ENCODE results near the gene DNM3.
"Not testable (repeated sequence)": the region's sequence is repeated elsewhere in the genome, so short reads cannot be mapped to it uniquely, and the experiment has no call there.

DNM3 gene

DNA sequence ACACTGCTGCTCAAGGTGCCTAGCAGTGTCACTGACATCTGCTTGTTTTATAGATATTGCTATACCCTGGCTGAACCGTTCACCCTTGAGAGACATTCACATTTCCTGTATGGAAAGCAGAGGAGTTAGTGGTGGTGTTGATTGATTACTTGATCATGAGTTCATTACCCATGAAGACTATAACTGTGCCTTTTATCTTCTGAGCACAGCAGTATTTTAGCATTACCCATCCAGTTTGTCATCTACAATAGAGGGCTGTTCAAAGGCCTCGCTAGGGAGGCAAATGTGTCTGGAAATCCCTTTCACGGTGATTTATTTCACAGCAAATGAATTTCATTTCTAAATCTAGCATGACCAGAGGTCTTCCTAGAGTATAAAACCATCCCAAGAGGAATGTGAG lies 160.0 kb downstream of the DNM3 start:
- Histone ChIP-seq H3K27me3 (ENCODE audit: control insufficient read depth in 1 of 2, insufficient read depth in 2 of 2, low read length in 2 of 2) (no peaks in the 10 kb centered on the region), H3K4me1 (ENCODE audit: control insufficient read depth in 1 of 2, insufficient read depth in 2 of 2, low read length in 2 of 2) (no peaks in the 10 kb centered on the region), H3K9ac (ENCODE audit: low read depth in 1 of 2, low read length in 2 of 2) (no peak overlapping the region), H3K4me3 (ENCODE audit: low read depth in 1 of 2, low read length in 2 of 2) (no peak overlapping the region), H3K36me3 (ENCODE audit: control insufficient read depth in 1 of 2, insufficient read depth in 2 of 2, low read length in 2 of 2) (no peaks in the 10 kb centered on the region), H3K9me3 (ENCODE audit: control insufficient read depth in 1 of 2, low read length in 2 of 2) (no peaks in the 10 kb centered on the region), H3K27ac (ENCODE audit: low read depth, low read length) (no peak overlapping the region)

DNA sequence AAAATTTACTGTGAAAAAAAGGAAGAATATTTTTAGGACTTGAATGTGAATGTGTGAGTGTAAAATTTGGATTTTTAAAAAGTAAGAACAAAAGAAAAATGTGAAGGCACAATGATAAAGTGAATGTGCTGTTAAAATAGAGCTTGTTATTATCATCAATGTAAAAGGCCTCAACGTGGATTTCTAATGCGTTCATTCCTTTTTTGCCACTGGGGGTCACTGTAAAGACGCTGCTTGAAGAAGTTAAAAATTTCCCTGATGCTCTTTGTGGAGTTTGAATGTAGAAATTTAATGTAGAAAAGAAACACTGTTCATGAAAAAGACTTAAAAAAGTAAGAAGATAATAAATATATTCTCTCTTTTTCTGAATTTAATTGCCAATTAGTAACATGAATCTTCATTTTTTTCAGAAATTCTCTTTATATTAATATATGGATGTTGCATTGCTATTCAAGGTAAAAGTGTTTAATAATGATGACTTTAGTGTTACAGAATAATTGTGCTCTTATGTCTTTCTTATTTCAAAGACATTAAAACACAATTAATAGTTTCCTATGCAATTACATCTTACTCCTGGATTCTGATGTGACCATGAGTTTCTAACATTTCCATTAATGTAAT lies 161.5 kb downstream of the DNM3 start:
- Histone ChIP-seq H3K27me3 (ENCODE audit: control insufficient read depth in 1 of 2, insufficient read depth in 2 of 2, low read length in 2 of 2) (no peaks in the 10 kb centered on the region), H3K27ac (ENCODE audit: low read depth, low read length) (no peak overlapping the region)

DNA sequence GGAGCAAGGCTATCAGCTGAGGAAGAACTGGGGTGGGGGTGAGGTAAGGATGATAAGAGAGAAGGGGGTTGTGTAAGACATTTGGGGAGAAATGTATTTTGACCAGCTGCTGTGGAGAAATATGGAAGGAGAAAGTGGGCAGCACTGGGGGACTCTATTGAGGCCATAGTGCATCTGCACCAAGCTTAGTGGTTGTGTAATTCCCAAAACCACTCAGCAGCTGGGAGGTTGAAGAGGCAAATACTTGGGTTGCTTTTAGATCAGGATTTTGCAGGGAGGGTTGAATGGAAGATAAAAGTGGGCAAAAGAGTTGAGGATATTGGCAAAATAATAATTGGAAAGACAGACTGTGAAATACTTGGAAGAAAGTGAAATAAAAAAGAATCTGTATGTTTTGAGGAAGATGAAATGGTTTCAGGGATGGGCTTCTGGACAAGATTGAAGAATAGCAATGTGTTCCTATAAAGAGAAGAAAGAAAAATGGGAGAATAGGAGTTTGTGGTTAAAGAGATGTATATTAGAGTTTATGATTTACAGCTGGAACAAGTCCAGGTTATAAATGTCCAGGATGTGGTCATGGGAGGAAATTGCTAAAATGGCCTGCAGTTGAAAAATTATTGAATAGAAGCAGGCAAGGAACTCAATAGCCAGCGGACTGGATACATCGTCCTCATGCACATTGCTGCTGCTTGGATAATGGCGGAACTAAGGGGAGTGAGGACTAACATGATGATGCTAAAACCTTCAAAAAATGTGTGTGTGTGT lies 162.7 kb downstream of the DNM3 start:
- Histone ChIP-seq H3K4me3 (ENCODE audit: low read depth in 1 of 2, low read length in 2 of 2) (no peak overlapping the region), H3K9me3 (ENCODE audit: control insufficient read depth in 1 of 2, low read length in 2 of 2) (no peaks in the 10 kb centered on the region), H3K27ac (ENCODE audit: low read depth, low read length) (no peak overlapping the region)

More for the DNA sequence above, 161.5 kb downstream of the DNM3 start:
- Histone ChIP-seq H3K4me3 (ENCODE audit: low read depth in 1 of 2, low read length in 2 of 2) (no peak overlapping the region), H3K36me3 (ENCODE audit: control insufficient read depth in 1 of 2, insufficient read depth in 2 of 2, low read length in 2 of 2) (no peaks in the 10 kb centered on the region), H3K9ac (ENCODE audit: low read depth in 1 of 2, low read length in 2 of 2) (no peak overlapping the region), H3K4me1 (ENCODE audit: control insufficient read depth in 1 of 2, insufficient read depth in 2 of 2, low read length in 2 of 2) (no peaks in the 10 kb centered on the region), H3K9me3 (ENCODE audit: control insufficient read depth in 1 of 2, low read length in 2 of 2) (no peaks in the 10 kb centered on the region)

DNA sequence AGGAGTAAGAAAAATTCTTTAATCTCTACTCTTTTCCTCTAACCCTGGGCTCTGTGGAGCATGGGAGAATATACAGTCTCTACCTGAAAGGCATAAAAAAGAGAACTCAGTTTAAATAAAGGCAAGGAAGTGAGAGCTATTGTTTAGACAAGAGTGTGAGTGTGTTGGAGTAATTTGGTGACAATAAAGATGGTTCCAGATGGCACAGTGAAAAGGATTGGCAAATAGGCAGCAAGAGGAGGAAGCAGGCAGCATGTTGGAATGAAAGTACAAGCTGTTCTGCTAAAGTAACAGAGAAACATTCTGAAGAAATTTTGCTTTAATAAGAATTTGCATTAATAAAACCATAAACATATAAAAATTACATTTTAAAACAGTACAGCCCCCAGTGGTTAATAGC lies 163.4 kb downstream of the DNM3 start:
- Histone ChIP-seq H3K36me3 (ENCODE audit: control insufficient read depth in 1 of 2, insufficient read depth in 2 of 2, low read length in 2 of 2) (no peaks in the 10 kb centered on the region), H3K4me3 (ENCODE audit: low read depth in 1 of 2, low read length in 2 of 2) (no peak overlapping the region), H3K9me3 (ENCODE audit: control insufficient read depth in 1 of 2, low read length in 2 of 2) (no peaks in the 10 kb centered on the region), H3K4me1 (ENCODE audit: control insufficient read depth in 1 of 2, insufficient read depth in 2 of 2, low read length in 2 of 2) (no peaks in the 10 kb centered on the region), H3K27ac (ENCODE audit: low read depth, low read length) (no peak overlapping the region), H3K27me3 (ENCODE audit: control insufficient read depth in 1 of 2, insufficient read depth in 2 of 2, low read length in 2 of 2) (no peaks in the 10 kb centered on the region), H3K9ac (ENCODE audit: low read depth in 1 of 2, low read length in 2 of 2) (no peak overlapping the region)

More for the DNA sequence above, 162.7 kb downstream of the DNM3 start:
- H3K36me3 ChIP-seq (ENCODE audit: control insufficient read depth in 1 of 2, insufficient read depth in 2 of 2, low read length in 2 of 2): no peaks in the 10 kb centered on the region
- H3K4me1 ChIP-seq (ENCODE audit: control insufficient read depth in 1 of 2, insufficient read depth in 2 of 2, low read length in 2 of 2): no peaks in the 10 kb centered on the region
- H3K27me3 ChIP-seq (ENCODE audit: control insufficient read depth in 1 of 2, insufficient read depth in 2 of 2, low read length in 2 of 2): no peaks in the 10 kb centered on the region
- no peak overlapping the region for H3K9ac ChIP-seq (ENCODE audit: low read depth in 1 of 2, low read length in 2 of 2)

DNA sequence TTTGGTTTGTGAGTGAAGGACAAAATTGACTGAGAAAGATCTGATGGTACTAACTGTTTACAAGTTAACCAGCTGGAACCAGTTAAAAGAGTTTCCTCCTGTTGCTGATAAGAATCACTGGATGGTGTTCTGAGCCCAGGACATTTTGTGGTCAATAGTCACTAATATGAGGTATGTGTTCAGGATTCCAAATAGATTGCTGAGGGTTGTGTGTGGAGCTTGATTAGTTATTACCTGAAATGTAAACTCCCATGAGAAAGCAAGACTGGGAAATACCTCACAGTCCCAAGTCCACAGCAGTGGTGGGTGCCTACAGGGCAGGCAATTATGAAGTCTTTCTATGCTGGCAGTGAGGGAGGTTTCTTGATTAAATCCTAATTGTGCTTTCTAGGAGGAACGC lies 164.6 kb downstream of the DNM3 start:
- Histone ChIP-seq H3K9ac (ENCODE audit: low read depth in 1 of 2, low read length in 2 of 2) (no peak overlapping the region), H3K36me3 (ENCODE audit: control insufficient read depth in 1 of 2, insufficient read depth in 2 of 2, low read length in 2 of 2) (no peaks in the 10 kb centered on the region), H3K27ac (ENCODE audit: low read depth, low read length) (no peak overlapping the region), H3K9me3 (ENCODE audit: control insufficient read depth in 1 of 2, low read length in 2 of 2) (peaks cover 0 to 3% of the 10 kb centered on the region in 2 donors), H3K4me1 (ENCODE audit: control insufficient read depth in 1 of 2, insufficient read depth in 2 of 2, low read length in 2 of 2) (no peaks in the 10 kb centered on the region), H3K4me3 (ENCODE audit: low read depth in 1 of 2, low read length in 2 of 2) (no peak overlapping the region), H3K27me3 (ENCODE audit: control insufficient read depth in 1 of 2, insufficient read depth in 2 of 2, low read length in 2 of 2) (no peaks in the 10 kb centered on the region)

DNA sequence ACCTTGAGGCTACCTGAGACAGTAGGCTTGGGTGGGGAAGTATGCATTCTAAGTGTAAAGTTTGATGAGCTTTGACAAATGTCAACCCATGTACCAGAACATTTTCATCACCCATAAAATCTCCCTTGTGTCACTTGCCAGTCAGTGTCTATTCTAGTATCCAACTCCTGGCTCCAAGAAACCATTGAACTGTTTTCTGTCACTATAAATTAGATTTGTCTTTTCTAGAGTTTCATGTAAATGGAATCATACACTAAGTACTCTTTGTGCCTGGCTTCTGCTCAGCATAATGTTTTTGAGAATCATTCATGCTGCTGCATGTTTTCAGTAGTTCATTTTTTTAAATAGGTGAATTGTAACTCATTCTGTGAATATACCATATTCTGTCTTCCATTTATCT lies 165.4 kb downstream of the DNM3 start:
- no peak overlapping the region for H3K4me3 ChIP-seq (ENCODE audit: low read depth in 1 of 2, low read length in 2 of 2)
- H3K4me1 ChIP-seq (ENCODE audit: control insufficient read depth in 1 of 2, insufficient read depth in 2 of 2, low read length in 2 of 2): no peaks in the 10 kb centered on the region
- H3K36me3 ChIP-seq (ENCODE audit: control insufficient read depth in 1 of 2, insufficient read depth in 2 of 2, low read length in 2 of 2): no peaks in the 10 kb centered on the region
- no peak overlapping the region for H3K27ac ChIP-seq (ENCODE audit: low read depth, low read length)
- peaks cover 0 to 7% of the 10 kb centered on the region in 2 donors for H3K9me3 ChIP-seq (ENCODE audit: control insufficient read depth in 1 of 2, low read length in 2 of 2)
- no peaks in the 10 kb centered on the region for H3K27me3 ChIP-seq (ENCODE audit: control insufficient read depth in 1 of 2, insufficient read depth in 2 of 2, low read length in 2 of 2)
- no peak overlapping the region for H3K9ac ChIP-seq (ENCODE audit: low read depth in 1 of 2, low read length in 2 of 2)

DNA sequence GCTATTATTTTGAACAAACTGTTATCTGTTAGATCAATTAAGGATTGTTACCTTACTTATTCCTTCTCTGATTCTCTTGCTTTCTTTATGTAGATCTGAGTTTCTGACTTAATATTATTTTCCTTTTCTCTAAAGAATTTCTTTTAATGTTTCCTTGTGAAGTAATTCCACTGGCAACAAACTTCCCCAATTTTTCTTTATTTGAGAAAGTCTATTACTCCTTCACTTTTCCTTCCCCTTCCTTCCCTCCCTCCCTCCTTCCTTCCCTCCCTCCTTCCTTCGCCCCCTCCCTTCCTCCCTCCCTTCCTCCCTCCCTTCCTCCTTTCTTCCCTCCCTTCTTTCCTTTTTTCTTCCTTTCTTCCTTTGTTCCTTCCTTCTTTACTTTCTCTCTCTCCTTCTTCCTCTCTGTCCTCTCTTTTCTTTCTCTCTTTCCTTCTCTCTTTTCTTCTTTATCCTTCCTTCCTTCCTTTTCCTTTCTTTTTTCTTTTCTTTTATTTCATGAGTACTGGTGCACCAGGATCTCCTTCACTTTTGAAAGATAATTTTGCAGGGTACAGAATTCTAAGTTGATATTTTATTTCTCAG lies 177.5 kb downstream of the DNM3 start:
- Histone ChIP-seq H3K9ac (ENCODE audit: low read depth in 1 of 2, low read length in 2 of 2) (no peak overlapping the region), H3K9me3 (ENCODE audit: control insufficient read depth in 1 of 2, low read length in 2 of 2) (no peaks in the 10 kb centered on the region), H3K4me3 (ENCODE audit: low read depth in 1 of 2, low read length in 2 of 2) (no peak overlapping the region), H3K36me3 (ENCODE audit: control insufficient read depth in 1 of 2, insufficient read depth in 2 of 2, low read length in 2 of 2) (no peaks in the 10 kb centered on the region), H3K27me3 (ENCODE audit: control insufficient read depth in 1 of 2, insufficient read depth in 2 of 2, low read length in 2 of 2) (no peaks in the 10 kb centered on the region), H3K27ac (ENCODE audit: low read depth, low read length) (no peak overlapping the region), H3K4me1 (ENCODE audit: control insufficient read depth in 1 of 2, insufficient read depth in 2 of 2, low read length in 2 of 2) (no peaks in the 10 kb centered on the region)

DNA sequence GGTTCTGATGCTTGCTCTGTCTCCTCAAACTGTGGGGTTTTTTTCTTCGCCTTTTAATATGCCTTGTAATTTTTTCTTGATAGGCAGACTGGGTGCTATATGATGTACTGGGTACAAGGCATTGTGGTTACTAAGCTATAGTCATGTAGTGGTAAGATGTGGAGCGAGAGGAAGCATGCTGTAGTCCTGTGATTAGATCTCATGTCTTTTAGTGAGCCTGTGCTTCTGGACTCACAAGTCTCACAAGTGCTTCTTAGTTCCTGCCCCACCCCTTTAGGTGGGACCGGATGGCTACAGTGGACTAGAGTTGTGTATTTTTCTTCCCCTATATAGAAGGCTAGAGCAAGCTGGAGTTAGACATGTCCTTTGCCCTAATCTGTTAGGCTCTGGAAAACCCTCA lies 178.7 kb downstream of the DNM3 start:
- no peak overlapping the region for H3K9ac ChIP-seq (ENCODE audit: low read depth in 1 of 2, low read length in 2 of 2)
- no peak overlapping the region for H3K4me3 ChIP-seq (ENCODE audit: low read depth in 1 of 2, low read length in 2 of 2)
- no peak overlapping the region for H3K27ac ChIP-seq (ENCODE audit: low read depth, low read length)
- H3K36me3 ChIP-seq (ENCODE audit: control insufficient read depth in 1 of 2, insufficient read depth in 2 of 2, low read length in 2 of 2): no peaks in the 10 kb centered on the region
- H3K27me3 ChIP-seq (ENCODE audit: control insufficient read depth in 1 of 2, insufficient read depth in 2 of 2, low read length in 2 of 2): no peaks in the 10 kb centered on the region
- H3K9me3 ChIP-seq (ENCODE audit: control insufficient read depth in 1 of 2, low read length in 2 of 2): no peaks in the 10 kb centered on the region
- no peaks in the 10 kb centered on the region for H3K4me1 ChIP-seq (ENCODE audit: control insufficient read depth in 1 of 2, insufficient read depth in 2 of 2, low read length in 2 of 2)

DNA sequence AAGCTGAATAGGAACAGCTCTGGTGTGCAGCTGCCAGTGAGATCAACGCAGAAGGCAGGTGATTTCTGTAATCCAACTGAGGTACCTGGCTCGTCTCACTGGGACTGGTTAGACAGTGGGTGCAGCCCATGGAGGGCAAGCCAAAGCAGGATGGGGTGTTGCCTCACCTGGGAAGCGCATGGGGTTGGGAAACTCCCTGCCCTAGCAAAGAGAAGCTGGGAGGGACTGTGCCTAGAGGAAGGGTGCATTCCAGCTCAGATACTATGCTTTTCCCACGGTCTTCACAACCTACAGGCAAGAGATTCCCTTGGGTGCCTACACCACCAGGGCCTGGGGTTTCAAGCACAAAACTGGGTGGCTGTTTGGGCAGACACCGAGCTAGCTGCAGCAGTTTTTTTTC lies 183.2 kb downstream of the DNM3 start:
- Histone ChIP-seq H3K9me3 (ENCODE audit: control insufficient read depth in 1 of 2, low read length in 2 of 2) (no peaks in the 10 kb centered on the region), H3K4me3 (ENCODE audit: low read depth in 1 of 2, low read length in 2 of 2) (no peak overlapping the region), H3K36me3 (ENCODE audit: control insufficient read depth in 1 of 2, insufficient read depth in 2 of 2, low read length in 2 of 2) (no peaks in the 10 kb centered on the region), H3K9ac (ENCODE audit: low read depth in 1 of 2, low read length in 2 of 2) (no peak overlapping the region), H3K27me3 (ENCODE audit: control insufficient read depth in 1 of 2, insufficient read depth in 2 of 2, low read length in 2 of 2) (no peaks in the 10 kb centered on the region), H3K4me1 (ENCODE audit: control insufficient read depth in 1 of 2, insufficient read depth in 2 of 2, low read length in 2 of 2) (no peaks in the 10 kb centered on the region), H3K27ac (ENCODE audit: low read depth, low read length) (no peak overlapping the region)

DNA sequence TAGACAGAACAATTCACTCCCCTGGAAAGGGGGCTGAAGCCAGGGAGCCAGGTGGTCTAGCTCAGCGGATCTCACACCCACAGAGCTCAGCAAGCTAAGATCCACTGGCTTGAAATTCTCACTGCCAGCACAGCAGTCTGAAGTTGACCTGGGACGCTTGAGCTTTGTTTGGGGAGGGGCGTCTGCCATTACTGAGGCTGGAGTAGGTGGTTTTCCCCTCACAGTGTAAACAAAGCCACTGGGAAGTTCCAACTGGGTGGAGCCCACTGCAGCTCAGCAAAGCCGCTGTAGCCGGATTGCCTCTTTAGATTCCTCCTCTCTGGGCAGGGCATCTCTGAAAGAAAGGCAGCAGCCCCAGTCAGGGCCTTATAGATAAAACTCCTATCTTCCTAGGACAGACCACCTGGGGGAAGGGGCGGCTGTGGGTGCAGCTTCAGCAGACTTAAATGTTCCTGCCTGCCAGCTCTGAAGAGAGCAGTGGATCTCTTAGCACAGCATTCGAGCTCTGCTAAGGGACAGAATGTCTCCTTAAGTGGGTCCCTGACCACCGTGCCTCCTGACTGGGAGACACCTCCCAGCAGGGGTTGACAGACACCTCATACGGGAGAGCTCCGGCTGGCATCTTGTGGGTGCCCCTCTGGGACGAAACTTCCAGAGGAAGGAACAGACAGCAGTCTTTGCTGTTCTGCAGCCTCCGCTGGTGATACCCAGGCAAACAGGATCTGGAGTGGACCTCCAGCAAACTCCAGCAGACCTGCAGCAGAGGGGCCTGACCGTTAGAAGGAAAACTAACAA lies 183.8 kb downstream of the DNM3 start:
- H3K4me1 ChIP-seq (ENCODE audit: control insufficient read depth in 1 of 2, insufficient read depth in 2 of 2, low read length in 2 of 2); H3K27ac ChIP-seq (ENCODE audit: low read depth, low read length); H3K27me3 ChIP-seq (ENCODE audit: control insufficient read depth in 1 of 2, insufficient read depth in 2 of 2, low read length in 2 of 2); H3K9ac ChIP-seq (ENCODE audit: low read depth in 1 of 2, low read length in 2 of 2); H3K36me3 ChIP-seq (ENCODE audit: control insufficient read depth in 1 of 2, insufficient read depth in 2 of 2, low read length in 2 of 2); H3K9me3 ChIP-seq (ENCODE audit: control insufficient read depth in 1 of 2, low read length in 2 of 2); H3K4me3 ChIP-seq (ENCODE audit: low read depth in 1 of 2, low read length in 2 of 2): not testable (repeated sequence)
